HG02970 (cell line): ENCODE data around the gene RECQL5.
"Not testable (repeated sequence)": the region's sequence is repeated elsewhere in the genome, so short reads cannot be mapped to it uniquely, and the experiment has no call there.

Experiments used
- ATAC-seq: cut with Tn5 transposase; IDR thresholded peaks from one replicate; pipeline ENCODE4 v1.9.1; 2021; ENCODE audit warnings: mild to moderate bottlenecking, moderate library complexity, moderate number of reproducible peaks; ENCODE audit not compliant: unreplicated experiment, low FRiP score

RECQL5 gene

GRCh38 chr17:75596320-75597087, 70.5 kb downstream of the RECQL5 start:
- no peak for ATAC-seq

- ATAC-seq: no peak
These were observed 71.0 kb downstream of the RECQL5 start for GRCh38 chr17:75595920-75596313.

- no peak for ATAC-seq
These were observed 71.6 kb downstream of the RECQL5 start for GRCh38 chr17:75595284-75595919.

GRCh38 chr17:75594499-75595283, 72.3 kb downstream of the RECQL5 start:
- no peak for ATAC-seq

- not testable (repeated sequence) for ATAC-seq
These were observed 73.5 kb downstream of the RECQL5 start for GRCh38 chr17:75593430-75593829.

- no peak for ATAC-seq
These were observed 74.5 kb downstream of the RECQL5 start for GRCh38 chr17:75592348-75593020.

- ATAC-seq: no peak
These were observed 75.1 kb downstream of the RECQL5 start for GRCh38 chr17:75591722-75592302.

GRCh38 chr17:75590849-75591721, 75.9 kb downstream of the RECQL5 start:
- no peak for ATAC-seq

GRCh38 chr17:75590314-75590761, 76.6 kb downstream of the RECQL5 start:
- no peak for ATAC-seq

- no peak for ATAC-seq
These were observed 77.0 kb downstream of the RECQL5 start for GRCh38 chr17:75589919-75590303.

- peak; percentile 73 for ATAC-seq
These were observed 77.7 kb downstream of the RECQL5 start for GRCh38 chr17:75589012-75589918.

- ATAC-seq: no peak
These were observed 78.3 kb downstream of the RECQL5 start for GRCh38 chr17:75588596-75589011.

- ATAC-seq: no peak
These were observed 79.0 kb downstream of the RECQL5 start, which contains the start of gene MYO15B for GRCh38 chr17:75587675-75588595. Gene MYO15B (plus strand): TSS chr17:75587800. CDS start chr17:75588058, 258 bp downstream.

GRCh38 chr17:75584849-75585175, 82.1 kb downstream of the RECQL5 start:
- ATAC-seq: no peak

- not testable (repeated sequence) for ATAC-seq
These were observed 83.8 kb downstream of the RECQL5 start for GRCh38 chr17:75583197-75583596.

- not testable (repeated sequence) for ATAC-seq
These were observed 85.7 kb downstream of the RECQL5 start for GRCh38 chr17:75581121-75581725.
